Measurements from ENCODE around the gene CDCP1. TPM values are rescaled to one million over a fixed set of nuclear protein-coding genes. Genes with fewer than 3 reads are reported as not detected.
A peak's percentile ranks its signal among the peaks of the same experiment; 100 is the strongest.

Gene CDCP1
- total and polyA plus RNA-seq, 10 donors, result 0.15 to 3.6 (median 2.1) TPM

GRCh38 chr3:45035441-45036301 lies 110.5 kb downstream of the CDCP1 start:
- Histone ChIP-seq H3K36me3 (peaks cover 0 to 31% (median 0%) of the 10 kb centered on the region in 6 donors), H3K4me1 (peaks cover 17 to 61% (median 47%) of the 10 kb centered on the region in 6 donors), H3K4me3 (peak overlapping the region in 6 of 8 donors; percentile 1 to 56 (median 12)), H3K27me3 (replicated peaks in 1 of 7) (peaks cover 0 to 19% (median 0%) of the 10 kb centered on the region in 7 donors), H3K27ac (peak overlapping the region in 7 of 8 donors; percentile 38 to 82 (median 77)), H3K9me3 (no peaks in the 10 kb centered on the region)
- 35 to 51% (median 36%) methylated on average over 28 to 64 of the region's 64 CpGs for WGBS, 5 donors
- TF ChIP-seq, protein P1, sequence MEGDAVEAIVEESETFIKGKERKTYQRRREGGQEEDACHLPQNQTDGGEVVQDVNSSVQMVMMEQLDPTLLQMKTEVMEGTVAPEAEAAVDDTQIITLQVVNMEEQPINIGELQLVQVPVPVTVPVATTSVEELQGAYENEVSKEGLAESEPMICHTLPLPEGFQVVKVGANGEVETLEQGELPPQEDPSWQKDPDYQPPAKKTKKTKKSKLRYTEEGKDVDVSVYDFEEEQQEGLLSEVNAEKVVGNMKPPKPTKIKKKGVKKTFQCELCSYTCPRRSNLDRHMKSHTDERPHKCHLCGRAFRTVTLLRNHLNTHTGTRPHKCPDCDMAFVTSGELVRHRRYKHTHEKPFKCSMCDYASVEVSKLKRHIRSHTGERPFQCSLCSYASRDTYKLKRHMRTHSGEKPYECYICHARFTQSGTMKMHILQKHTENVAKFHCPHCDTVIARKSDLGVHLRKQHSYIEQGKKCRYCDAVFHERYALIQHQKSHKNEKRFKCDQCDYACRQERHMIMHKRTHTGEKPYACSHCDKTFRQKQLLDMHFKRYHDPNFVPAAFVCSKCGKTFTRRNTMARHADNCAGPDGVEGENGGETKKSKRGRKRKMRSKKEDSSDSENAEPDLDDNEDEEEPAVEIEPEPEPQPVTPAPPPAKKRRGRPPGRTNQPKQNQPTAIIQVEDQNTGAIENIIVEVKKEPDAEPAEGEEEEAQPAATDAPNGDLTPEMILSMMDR (IDR thresholded peaks at IDR 0.05 in 8 of 11, conservative IDR thresholded peaks at IDR 0.05 in 3 of 11), result no peak
- TF ChIP-seq POLR2A (IDR thresholded peaks at IDR 0.05) (no peak), POLR2AphosphoS5 (IDR thresholded peaks at IDR 0.05) (peak in 1 of 3 donors; percentile 38)
- intact Hi-C loops (cut with DNase I; ENCODE audit: low total_unique reads), result loop anchor here (5.0 to 10.0 kb wide), 2 partner anchors 177 to 459 kb away; no protein-coding TSS in a partner anchor
- DNase-seq, result peak; percentile 81

DNA sequence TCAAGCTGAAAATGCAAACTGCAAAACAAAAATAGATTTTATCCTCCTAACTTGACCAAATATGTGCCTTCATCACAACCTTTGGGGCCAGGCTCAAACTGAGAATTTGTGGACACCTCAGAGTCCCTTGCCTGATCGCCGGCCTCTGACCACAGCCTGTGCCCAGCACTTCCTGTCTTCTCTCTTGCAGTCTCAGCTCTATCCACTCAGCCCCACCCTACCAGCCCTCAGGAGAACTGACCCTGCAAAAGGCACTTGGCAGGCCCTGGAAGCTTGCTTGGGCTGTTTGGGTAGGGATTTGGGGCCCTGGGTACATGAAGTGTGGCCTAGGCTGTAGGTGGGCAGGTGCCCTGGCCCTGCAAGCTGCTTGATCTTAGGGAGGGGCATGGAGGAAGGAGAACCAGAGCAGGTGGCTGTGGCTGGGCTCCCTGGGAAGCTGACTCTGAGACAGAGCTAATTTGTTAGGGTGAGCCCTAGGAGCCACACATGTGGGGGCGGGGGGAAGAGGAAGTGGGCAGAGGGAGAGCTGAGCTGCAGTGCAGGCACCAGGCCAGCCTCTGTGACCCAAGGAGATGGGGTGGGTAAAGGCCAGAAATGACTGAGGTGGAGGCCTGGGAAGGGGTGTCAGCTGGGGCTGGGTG lies 111.4 kb downstream of the CDCP1 start:
- peak overlapping the region in 2 of 8 donors; percentile 6 to 56 for H3K4me3 ChIP-seq
- H3K27me3 ChIP-seq (replicated peaks in 1 of 7), result peaks cover 0 to 23% (median 0%) of the 10 kb centered on the region in 7 donors
- H3K4me1 ChIP-seq, result peaks cover 17 to 65% (median 46%) of the 10 kb centered on the region in 6 donors
- H3K36me3 ChIP-seq, result peaks cover 0 to 30% (median 0%) of the 10 kb centered on the region in 6 donors
- WGBS, 5 donors, result 7 to 27% (median 21%) methylated on average over 3 of the region's 3 CpGs
- TF ChIP-seq POLR2A (IDR thresholded peaks at IDR 0.05) (no peak), POLR2AphosphoS5 (IDR thresholded peaks at IDR 0.05) (peak in 2 of 3 donors; percentile 42 to 48)
- TF ChIP-seq, protein P1 (IDR thresholded peaks at IDR 0.05 in 8 of 11, conservative IDR thresholded peaks at IDR 0.05 in 3 of 11), result peak in 1 of 11 experiments; percentile 16
- intact Hi-C loops (cut with DNase I; ENCODE audit: low total_unique reads), result loop anchor here (5.0 to 10.0 kb wide), 2 partner anchors 178 to 460 kb away; no protein-coding TSS in a partner anchor
- peak; percentile 88 for DNase-seq
- H3K9me3 ChIP-seq, result no peaks in the 10 kb centered on the region
- peak overlapping the region; percentile 48 to 82 (median 74) for H3K27ac ChIP-seq

DNA sequence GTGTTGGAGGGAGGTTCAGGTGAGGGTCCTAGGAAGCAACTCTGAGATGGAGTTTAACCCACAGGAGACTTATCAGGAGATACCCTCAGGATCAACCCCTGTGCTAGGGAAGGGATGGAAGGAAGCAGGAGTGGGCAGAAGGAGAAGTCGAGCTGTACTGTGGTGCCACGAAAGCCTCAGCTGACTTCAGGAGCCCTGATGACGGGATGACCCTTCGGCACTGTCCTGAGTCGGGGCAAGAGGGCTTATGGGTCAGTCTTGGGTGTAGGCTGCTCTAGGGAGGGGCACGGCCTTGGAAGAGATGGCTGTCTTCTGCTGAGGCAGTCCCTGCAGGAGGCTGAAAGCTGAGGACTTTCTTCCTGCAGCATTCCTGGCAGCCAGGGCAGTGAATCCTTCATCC lies 112.4 kb downstream of the CDCP1 start:
- Histone ChIP-seq H3K27me3 (replicated peaks in 1 of 7) (peaks cover 0 to 23% (median 0%) of the 10 kb centered on the region in 7 donors), H3K9me3 (no peaks in the 10 kb centered on the region), H3K36me3 (peaks cover 0 to 25% (median 0%) of the 10 kb centered on the region in 6 donors), H3K27ac (peak overlapping the region in 6 of 8 donors; percentile 68 to 82 (median 77)), H3K4me1 (peaks cover 17 to 72% (median 49%) of the 10 kb centered on the region in 6 donors), H3K4me3 (no peak overlapping the region)
- intact Hi-C loops (cut with DNase I; ENCODE audit: low total_unique reads), result loop anchor here (10.0 kb wide), 1 partner anchor 461 kb away; no protein-coding TSS in a partner anchor
- WGBS, 5 donors, result 47 to 84% (median 66%) methylated on average over 6 of the region's 6 CpGs
- TF ChIP-seq POLR2AphosphoS5 (IDR thresholded peaks at IDR 0.05), result peak in 1 of 3 donors; percentile 67
- TF ChIP-seq POLR2A (IDR thresholded peaks at IDR 0.05), result no peak
- no peak for DNase-seq

Small RNA genes within 50 kb of the gene (small RNA-seq; reads per million reads assigned to genes)
- gene RNU5B-3P, result 0 reads per million in 4 donors

Other genes starting within 250 kb of the CDCP1 start
- 10 to 100 TPM; 57.3 to 79.2 (median 70.1) TPM for gene ZDHHC3, start 170.2 kb downstream of the CDCP1 start, total RNA-seq
- 10 to 100 TPM; 15.2 to 25.3 (median 17.4) TPM for gene ZDHHC3, start 170.2 kb downstream of the CDCP1 start, polyA plus RNA-seq
- 10 to 100 TPM; 28.4 to 42.8 (median 33.6) TPM for gene EXOSC7, start 170.1 kb downstream of the CDCP1 start, total RNA-seq
- gene EXOSC7, start 170.1 kb downstream of the CDCP1 start, polyA plus RNA-seq, result 10 to 100 TPM; 32.1 to 43.7 (median 43.1) TPM
- gene CLEC3B, start 120.1 kb downstream of the CDCP1 start, total RNA-seq, result 100 to 1,000 TPM; 156 to 409 (median 295) TPM
- 100 to 1,000 TPM in 1 of 3 donors, 10 to 100 TPM in 2; 68.6 to 225 (median 91.3) TPM for gene CLEC3B, start 120.1 kb downstream of the CDCP1 start, polyA plus RNA-seq
- 1 to 10 TPM in 3 of 7 donors, under 1 TPM in 3, not detected in 1; 0.76 to 1.7 (median 1.0) TPM for gene TMEM158, start 79.9 kb upstream of the CDCP1 start, total RNA-seq
- gene TMEM158, start 79.9 kb upstream of the CDCP1 start, polyA plus RNA-seq, result under 1 TPM; 0.26 to 0.99 (median 0.54) TPM
- gene LARS2, start 242.2 kb upstream of the CDCP1 start, total RNA-seq, result 10 to 100 TPM; 16.5 to 24.1 (median 19.5) TPM
- gene LARS2, start 242.2 kb upstream of the CDCP1 start, polyA plus RNA-seq, result 1 to 10 TPM; 2.4 to 5.0 (median 3.5) TPM

All from spleen (tissue), 11 donors.